SIG-M5 treated with dmso at 0.1 percent for 504 hours (cell line): Measurements from ENCODE around the gene UIMC1.
"Not testable (repeated sequence)": the region's sequence is repeated elsewhere in the genome, so short reads cannot be mapped to it uniquely, and the experiment has no call there.

Experiments
- DNase-seq: peaks from one replicate; lab custom pipeline; 2025; ENCODE audit not compliant: unreplicated experiment; lab: John Stamatoyannopoulos, UW

The UIMC1 gene

GRCh38 chr5:176873011-176873410, 133.6 kb downstream of the UIMC1 start:
- not testable (repeated sequence) for DNase-seq

GRCh38 chr5:176872586-176872985, 134.0 kb downstream of the UIMC1 start:
- DNase-seq = not testable (repeated sequence)

- DNase-seq = not testable (repeated sequence)
Measured at GRCh38 chr5:176870644-176871043, 135.9 kb downstream of the UIMC1 start.

GRCh38 chr5:176870110-176870591, 136.4 kb downstream of the UIMC1 start:
- no peak for DNase-seq

GRCh38 chr5:176869501-176870109, 137.0 kb downstream of the UIMC1 start:
- no peak for DNase-seq

GRCh38 chr5:176868731-176869130, 137.8 kb downstream of the UIMC1 start:
- DNase-seq = no peak

- no peak for DNase-seq
Measured at GRCh38 chr5:176868126-176868525, 138.5 kb downstream of the UIMC1 start.

- no peak for DNase-seq
Measured at GRCh38 chr5:176866707-176867310, 139.8 kb downstream of the UIMC1 start.

GRCh38 chr5:176865964-176866363, 140.6 kb downstream of the UIMC1 start:
- DNase-seq = no peak

GRCh38 chr5:176864755-176865154, 141.8 kb downstream of the UIMC1 start:
- no peak for DNase-seq

GRCh38 chr5:176863765-176864098, 142.8 kb downstream of the UIMC1 start:
- DNase-seq = no peak

- peak; percentile 15 for DNase-seq
Measured at GRCh38 chr5:176863041-176863764, 143.4 kb downstream of the UIMC1 start.

GRCh38 chr5:176862330-176862995, 144.1 kb downstream of the UIMC1 start:
- DNase-seq = no peak

GRCh38 chr5:176861276-176861675, 145.3 kb downstream of the UIMC1 start:
- no peak for DNase-seq

GRCh38 chr5:176860381-176860780, 146.2 kb downstream of the UIMC1 start:
- no peak for DNase-seq

- DNase-seq = no peak
Measured at GRCh38 chr5:176859916-176860315, 146.7 kb downstream of the UIMC1 start.

- DNase-seq = no peak
Measured at GRCh38 chr5:176857894-176858273, 148.7 kb downstream of the UIMC1 start.

GRCh38 chr5:176857216-176857893, 149.2 kb downstream of the UIMC1 start:
- DNase-seq = no peak

GRCh38 chr5:176856746-176857145, 149.8 kb downstream of the UIMC1 start:
- no peak for DNase-seq

GRCh38 chr5:176855598-176855997, 151.0 kb downstream of the UIMC1 start:
- DNase-seq = no peak
